GM19328 (cell line): Measurements from ENCODE around the gene TRIM13.
"Not testable (repeated sequence)": the region's sequence is repeated elsewhere in the genome, so short reads cannot be mapped to it uniquely, and the experiment has no call there.

Source experiments
- ATAC-seq: cut with Tn5 transposase; IDR thresholded peaks from one replicate; pipeline ENCODE4 v1.9.1; 2021; ENCODE audit warnings: mild to moderate bottlenecking, moderate library complexity; ENCODE audit not compliant: unreplicated experiment

TRIM13 gene

GRCh38 chr13:50055454-50055853 is 58.6 kb downstream of the TRIM13 start:
- ATAC-seq = no peak

DNA sequence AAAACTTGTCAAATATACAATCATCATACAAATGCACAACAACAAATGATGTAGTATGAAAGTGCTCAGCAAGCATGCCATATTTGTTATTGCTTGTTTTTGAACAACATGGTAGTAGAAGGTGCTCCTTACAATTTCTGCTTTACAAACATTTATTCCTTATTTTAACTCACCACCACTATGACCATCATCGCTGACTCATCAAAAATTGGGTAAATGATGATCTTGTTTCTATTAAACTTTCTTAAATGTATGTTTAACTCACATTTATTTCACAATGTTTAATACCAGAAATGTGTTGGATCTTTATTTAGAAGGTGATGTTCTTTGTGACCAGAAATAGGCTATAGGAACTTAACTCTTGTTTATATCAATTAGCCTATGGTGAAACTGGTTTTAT is 63.9 kb downstream of the TRIM13 start:
- ATAC-seq = no peak

GRCh38 chr13:50062336-50062735 is 65.5 kb downstream of the TRIM13 start:
- not testable (repeated sequence) for ATAC-seq

GRCh38 chr13:50065712-50066111 is 68.9 kb downstream of the TRIM13 start:
- ATAC-seq = no peak
